Iris pigment epithelial cell (primary cell): ENCODE measurements around the gene CNTN5.

Experiments
- DNase-seq: peaks from one replicate; pipeline ENCODE4 v3.0.0-alpha.2; 2011; ENCODE audit warnings: low read depth

CNTN5 gene

GRCh38 chr11:99632969-99633368 is 612.2 kb downstream of the CNTN5 start:
- DNase-seq: peak; percentile 5

- DNase-seq: no peak
These were observed 613.8 kb downstream of the CNTN5 start for GRCh38 chr11:99634581-99634980.

GRCh38 chr11:99638073-99638553 is 617.4 kb downstream of the CNTN5 start:
- no peak for DNase-seq

DNA sequence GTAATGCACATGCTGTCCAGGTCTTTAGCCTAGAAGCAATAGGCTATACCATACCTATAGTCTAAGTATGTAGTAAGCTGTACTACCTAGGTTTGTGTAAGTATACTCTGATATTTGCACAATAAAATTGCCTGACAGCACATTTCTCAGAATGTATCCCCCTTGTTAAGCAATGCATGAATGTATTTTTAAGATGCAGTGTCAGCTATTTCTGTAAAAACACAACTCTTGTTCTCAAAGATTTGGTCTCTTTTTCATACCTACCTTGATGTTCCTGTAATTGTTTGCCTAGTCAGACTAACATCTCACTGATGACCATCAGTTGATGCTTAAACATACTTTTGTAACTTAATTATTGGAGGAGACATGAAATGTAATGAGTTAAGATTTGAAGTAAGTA is 619.9 kb downstream of the CNTN5 start:
- no peak for DNase-seq

GRCh38 chr11:99645934-99646333 is 625.2 kb downstream of the CNTN5 start:
- DNase-seq: no peak

DNA sequence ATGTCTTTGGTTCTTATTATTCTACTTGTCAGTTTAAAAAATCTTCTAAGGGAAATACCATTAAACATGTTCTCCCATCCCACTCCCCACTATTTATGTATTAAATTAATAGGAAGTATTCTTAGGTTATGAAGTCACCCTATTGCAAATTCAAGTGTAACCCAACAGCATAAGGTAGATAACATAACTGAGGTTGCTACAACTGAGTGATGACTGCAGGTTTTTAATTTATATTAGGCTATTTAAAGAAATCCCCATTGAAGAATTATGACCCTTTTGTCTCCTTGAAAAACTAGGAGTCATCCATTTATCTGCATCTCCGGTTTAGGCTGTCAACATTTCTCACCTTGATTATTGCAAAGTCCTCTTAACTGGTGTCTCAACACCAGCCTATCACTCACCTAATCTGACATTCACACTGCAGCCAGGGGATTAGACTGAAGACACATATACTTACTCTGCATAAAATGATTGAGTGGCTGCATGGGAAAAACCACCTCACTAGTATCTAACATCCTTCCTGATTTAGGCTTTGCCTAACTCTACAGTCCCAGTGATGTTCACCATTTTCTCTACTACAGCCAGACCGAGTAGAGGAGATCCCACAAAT is 649.4 kb downstream of the CNTN5 start:
- DNase-seq: no peak

DNA sequence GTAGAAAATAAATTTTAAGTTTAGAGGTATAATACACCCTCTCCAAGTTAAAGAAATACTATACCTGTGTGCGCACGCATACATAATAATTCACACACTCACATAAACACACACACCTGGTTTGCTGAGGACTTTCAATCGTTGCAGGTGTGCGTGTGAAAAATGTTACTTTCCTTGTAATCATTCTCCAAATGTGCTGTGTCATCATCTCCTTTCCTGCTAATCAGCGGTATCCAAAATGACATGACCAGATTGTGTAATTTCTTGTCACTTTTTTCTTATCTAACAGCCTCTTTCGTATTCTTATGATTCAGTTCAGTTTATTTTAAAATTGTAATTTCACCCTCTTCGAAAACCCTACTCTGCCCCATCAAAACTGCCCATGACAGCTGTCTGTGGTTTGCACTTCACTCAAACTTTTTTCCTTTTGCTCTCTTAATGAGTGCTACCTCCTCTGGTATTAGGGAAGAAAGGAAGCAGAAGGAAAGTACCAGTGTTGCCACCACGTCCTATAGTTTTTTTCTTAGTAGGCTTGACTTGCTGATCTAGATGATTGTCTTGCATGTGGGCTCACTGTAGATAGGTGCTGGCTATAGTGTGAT is 651.2 kb downstream of the CNTN5 start:
- no peak for DNase-seq

- no peak for DNase-seq
These were observed 655.5 kb downstream of the CNTN5 start for GRCh38 chr11:99676292-99676691.

GRCh38 chr11:99682171-99682570 is 661.4 kb downstream of the CNTN5 start:
- DNase-seq: no peak

GRCh38 chr11:99682646-99683045 is 661.9 kb downstream of the CNTN5 start:
- no peak for DNase-seq

GRCh38 chr11:99683933-99684332 is 663.2 kb downstream of the CNTN5 start:
- no peak for DNase-seq

DNA sequence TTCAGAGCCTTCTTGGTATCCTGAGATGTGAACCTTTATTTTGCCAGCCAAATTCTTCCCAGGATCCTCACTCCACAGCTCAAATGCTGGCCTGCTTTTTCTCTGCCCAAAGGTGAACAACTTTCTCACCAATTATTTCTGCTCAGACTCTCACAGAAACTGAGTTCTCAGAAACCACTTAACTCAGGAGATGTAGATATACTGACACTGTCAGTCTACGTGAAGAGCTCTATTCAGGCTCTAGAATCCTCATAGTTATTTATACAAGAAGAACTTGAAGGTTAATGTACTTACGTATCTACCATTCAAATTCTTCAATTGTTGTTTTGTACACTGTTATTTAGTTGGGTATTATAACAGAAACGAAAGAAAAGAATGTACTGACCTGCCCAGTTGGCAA is 666.1 kb downstream of the CNTN5 start:
- no peak for DNase-seq

GRCh38 chr11:99687320-99687719 is 666.6 kb downstream of the CNTN5 start:
- DNase-seq: peak; percentile 37

DNA sequence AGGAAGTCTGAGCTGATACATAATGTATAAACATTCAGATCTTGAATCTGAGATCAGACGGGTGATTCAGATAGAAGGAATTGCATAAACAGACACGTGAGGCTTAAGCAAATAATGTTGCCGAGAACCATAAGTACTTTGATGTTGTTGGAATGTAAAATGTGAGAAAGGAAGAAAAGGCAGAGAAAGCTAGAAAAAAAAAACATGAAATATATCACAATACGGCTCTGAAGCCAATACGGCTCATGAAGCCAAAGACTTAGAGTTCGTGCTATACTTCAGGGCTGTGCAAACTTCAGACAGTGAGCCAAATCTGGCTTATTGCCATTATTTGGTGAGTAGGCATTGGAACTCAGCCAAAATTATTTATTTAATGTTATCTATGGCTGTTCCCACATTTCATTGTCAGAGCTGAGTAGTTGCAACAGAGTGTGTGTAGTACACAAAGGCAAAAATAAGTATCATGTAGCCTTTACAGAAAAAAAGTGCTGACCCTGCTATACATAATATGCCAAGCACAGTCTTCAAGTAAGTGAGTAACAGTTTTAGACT is 673.3 kb downstream of the CNTN5 start:
- DNase-seq: peak; percentile 98

GRCh38 chr11:99695106-99695505 is 674.4 kb downstream of the CNTN5 start:
- DNase-seq: peak; percentile 34

DNA sequence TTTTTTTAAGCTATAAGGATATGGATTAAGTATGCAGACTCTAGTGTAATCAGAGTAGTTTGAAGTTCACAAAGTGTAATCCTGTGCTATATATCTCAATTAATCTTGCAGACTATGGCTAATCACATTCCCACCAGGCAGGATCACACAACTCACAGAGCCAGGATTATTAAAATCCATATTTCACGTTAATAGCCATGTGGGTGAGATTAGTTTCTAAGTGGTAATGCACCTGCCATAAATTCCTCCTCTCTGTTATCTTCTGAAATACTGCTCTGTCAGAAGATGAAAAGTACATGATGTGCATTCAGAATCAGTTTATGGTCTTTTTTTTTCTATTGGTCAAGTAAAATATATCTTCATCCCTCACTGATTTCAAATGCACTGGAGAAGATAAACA is 686.1 kb downstream of the CNTN5 start:
- no peak for DNase-seq

DNA sequence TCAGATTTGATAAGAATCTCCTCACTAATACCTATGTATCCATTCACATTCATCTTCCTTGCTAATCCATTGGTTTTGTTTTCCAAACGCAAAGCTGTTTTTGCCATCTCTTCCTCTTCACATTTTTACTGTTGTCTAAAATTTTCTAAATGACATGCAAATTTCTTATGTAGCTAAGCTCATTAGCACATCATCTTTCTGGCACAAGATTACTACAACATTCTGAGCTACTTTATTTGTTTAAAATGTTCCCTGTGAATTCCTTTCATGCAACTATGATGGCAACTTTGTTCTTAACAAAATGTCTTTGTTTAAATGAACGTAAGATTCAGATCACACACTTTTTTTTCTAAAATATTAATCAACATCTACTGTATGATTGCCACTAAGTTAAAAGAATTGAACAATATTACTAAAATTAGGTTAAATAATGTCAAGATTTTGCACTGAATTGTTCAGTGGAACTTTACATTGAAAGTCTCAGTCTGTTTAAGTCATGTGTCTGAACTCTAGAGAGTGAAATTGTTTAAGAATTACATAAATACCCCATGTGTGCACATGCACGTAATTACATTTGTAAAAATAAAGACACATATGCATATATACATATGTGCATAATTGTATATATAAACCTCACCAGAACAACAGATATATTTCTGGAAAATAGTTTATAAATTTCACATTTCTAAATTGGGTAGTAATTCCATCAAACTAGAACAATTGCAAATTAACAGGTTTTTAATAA is 688.4 kb downstream of the CNTN5 start:
- DNase-seq: no peak

GRCh38 chr11:99716302-99716701 is 695.6 kb downstream of the CNTN5 start:
- no peak for DNase-seq

DNA sequence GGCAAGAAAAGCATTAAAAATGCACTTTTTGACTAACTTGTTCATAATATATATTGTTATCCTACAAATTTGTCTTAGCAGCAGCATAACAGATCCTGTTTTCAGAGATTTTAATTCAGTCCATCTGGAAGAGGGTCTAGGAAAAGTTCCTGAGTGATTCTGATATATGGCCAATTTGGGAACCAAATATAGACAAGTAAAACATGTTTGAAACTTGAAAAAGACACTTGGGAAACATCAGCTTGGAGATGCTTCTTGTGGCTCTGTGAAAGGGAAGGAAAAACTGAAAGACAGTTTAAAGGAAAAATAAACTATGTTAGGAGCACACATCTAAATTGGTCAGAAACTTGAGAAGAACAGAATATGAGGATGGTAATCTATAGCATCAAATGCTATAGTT is 697.5 kb downstream of the CNTN5 start:
- no peak for DNase-seq

GRCh38 chr11:99739464-99740089 is 718.8 kb downstream of the CNTN5 start:
- DNase-seq: peak; percentile 55

DNA sequence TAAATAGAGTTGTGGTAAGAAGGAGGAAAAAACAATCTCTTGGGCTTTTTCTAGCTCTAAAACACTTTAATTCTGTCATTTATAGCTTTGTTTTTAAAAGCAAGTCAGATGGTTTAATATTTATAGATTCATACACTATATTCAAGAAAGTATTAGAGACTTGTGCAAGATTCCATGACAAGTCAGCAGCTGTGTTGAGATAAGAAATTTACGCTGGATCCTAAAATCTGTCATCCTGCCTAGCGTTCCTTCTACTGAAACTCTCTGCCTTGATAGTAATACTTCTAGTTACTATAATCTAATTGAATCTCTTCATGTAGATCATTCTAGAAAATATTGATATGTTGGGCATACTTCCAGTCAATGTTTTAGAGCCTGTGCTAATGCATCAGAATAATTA is 721.8 kb downstream of the CNTN5 start:
- peak; percentile 16 for DNase-seq

DNA sequence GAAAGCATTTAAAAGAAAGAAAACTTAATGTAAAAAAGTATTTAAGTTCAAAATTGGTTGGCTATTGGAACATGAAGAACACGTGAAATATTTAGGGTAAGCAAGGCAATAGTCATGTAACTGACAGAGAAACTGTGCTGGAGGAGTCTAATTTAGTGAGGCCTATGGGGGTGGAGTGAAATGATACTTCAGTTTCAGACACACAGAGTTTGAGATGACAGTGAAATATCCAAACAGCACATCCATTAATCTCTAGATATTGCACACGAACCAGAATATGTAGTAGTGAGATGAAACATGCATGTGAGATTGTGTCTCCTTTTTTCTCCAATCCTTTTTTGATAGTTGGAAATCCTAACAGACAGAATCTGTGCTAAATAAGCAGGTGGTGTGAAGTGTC is 739.0 kb downstream of the CNTN5 start:
- no peak for DNase-seq

GRCh38 chr11:99766811-99767210 is 746.1 kb downstream of the CNTN5 start:
- peak; percentile 64 for DNase-seq
